Myocyte (in vitro differentiated cells): ENCODE measurements around the gene IRF2. TPM values are rescaled to one million over a fixed set of nuclear protein-coding genes. Genes with fewer than 3 reads are reported as not detected.

ENCODE experiments used
- DNase-seq: peaks from one replicate; pipeline ENCODE4 v3.0.0-alpha.2; 2012; ENCODE audit warnings: low read depth
- total RNA-seq: library from RNA; depleted of rRNA; stranded (reverse); fragments of >200 nt; gene quantifications from 2 replicates; pipeline ENCODE4 v1.2.3, GENCODE V29; 2014

IRF2 gene
- total RNA-seq, 1 donor from 2014 or later, result 19.1 TPM

DNA sequence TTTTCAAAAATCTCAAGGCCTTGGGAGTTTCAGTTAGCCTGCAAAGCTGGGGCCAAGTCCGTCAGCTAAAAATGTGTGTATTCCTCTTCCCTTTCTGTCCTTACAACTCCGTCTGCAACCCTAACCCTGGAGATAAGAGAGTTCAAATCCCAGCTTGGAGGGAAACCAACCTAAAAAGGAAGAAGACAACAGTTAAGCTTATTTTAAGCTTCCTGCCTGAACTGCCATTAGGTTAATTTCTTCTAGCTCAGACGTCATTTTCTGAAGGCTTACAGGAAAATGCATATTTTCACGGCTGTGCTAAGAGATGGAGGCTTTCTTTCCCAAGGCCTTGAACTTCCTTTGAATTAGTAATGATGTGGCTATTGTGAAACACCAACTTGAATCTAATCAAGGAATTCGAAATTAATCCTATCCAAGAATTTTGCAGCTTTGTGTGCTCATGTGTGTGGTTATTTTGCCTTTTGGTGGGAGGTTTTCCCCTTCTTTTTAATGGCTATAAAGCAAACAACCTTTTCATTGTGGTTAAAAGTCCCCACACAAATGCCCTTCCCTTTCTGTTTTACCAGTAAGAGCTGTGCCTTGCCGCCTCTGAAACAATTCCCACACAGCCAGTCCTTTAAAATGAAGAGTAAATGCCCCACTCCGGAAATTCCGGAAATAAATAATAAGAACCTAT is 103.5 kb downstream of the IRF2 start:
- no peak for DNase-seq

DNA sequence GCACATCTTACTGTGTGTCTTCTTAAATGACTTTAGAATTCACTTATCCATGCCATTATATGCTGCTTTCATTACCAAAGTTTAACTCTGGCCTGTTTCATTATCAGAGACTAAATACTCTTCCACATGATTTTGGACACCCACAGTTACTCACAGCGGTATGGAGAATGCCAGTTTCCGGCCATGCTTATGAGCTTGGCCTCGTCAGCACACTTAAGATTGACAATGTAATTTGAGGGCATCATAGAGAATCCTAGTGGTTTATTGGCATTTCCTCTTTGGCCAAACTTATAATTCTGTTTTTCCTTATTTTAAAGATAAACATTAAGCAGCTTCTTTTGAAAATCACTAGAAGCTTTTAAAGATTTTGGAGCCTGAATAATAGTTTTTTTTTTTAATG is 104.5 kb downstream of the IRF2 start:
- DNase-seq, result no peak

DNA sequence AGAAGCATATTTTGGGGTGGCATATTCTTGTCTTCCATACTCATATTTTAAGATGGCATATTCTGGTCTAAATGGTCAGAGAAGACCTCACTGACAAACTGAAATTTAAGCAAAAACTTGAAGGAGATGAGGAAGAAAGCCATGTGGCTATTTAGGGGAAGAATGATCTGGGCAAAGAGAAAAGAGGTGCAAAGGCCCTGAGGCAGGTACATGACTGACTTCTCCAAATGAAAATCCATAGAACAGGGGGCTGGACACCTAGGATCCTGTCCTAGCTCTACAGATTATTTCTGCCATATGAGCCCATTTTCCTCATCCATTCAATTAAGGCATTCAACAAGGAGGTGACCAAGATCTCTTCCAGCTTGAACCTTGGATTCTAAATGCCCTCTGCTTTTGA is 105.6 kb downstream of the IRF2 start:
- DNase-seq, result no peak

DNA sequence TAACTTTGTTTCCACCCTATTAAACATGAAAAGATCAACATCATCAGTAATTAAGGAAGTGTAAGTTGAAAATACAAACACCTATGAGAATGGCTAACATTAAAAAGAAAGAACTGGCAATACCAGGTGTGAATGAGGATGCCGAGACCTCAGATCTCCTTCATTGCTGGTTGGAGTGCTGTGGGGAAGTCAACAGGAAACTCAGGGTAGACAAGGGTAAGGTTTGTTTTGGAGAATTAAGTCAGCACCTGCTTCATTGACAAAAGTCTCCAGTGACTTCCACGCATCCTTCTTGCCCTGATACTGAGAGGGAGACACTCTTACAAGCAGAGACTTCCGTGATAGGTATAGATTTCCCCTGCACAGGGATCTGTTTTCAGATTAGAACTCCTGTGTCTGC is 106.1 kb downstream of the IRF2 start:
- DNase-seq, result no peak

DNA sequence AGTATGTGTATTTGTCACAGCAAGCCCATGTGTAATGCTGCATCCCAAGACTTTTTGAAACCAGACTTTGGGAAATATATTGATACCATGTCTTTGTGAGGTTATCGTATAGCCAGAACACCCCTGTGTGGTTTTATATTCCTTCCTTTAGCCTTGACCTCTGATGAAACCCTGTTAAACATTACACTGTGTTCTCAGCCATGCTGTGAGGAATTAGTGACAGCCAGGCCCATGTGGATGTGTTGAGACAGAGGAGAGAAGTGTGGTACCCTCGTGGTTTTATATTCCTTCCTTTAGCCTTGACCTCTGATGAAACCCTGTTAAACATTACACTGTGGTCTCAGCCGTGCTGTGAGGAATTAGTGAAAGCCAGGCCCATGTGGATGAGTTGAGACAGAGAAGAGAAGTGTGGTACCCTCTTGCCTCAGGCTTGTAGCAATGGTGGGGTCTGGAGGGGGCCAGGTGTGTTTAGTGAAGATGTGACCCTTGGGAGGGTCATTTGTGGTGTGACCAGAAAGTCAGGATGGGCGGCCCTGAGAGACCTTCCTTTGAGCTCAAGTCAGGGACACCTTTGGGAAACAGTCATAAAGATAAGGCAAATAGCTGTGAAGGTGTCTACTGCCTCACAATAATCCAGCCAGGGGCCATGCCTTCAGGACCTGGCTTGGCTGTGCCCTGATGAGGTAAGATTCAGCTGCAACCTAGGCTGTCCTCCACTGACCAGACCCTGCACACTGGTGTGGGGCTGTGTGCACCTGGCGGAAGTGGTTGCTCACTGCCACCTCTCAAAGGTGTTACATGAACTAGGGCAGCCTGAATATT is 110.0 kb downstream of the IRF2 start:
- no peak for DNase-seq

DNA sequence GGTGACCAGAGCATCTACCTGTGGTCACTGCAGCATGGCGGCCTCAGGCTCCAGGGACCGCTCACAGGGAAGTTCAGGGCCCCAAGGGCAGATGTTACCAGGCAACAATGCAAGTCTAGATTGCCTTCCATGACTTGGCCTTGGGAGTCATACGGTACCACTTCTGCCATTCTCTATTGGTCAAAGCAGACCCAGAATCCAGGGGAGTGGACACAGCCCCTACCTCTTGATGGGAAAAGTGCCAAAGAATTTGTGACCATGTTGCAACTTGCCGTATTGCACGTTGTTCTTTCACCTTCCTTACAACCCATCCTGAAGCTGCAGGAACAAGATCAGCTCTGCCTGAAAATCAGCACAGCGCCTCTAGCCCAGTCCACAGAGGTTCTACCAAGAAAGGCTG is 111.1 kb downstream of the IRF2 start:
- no peak for DNase-seq

DNA sequence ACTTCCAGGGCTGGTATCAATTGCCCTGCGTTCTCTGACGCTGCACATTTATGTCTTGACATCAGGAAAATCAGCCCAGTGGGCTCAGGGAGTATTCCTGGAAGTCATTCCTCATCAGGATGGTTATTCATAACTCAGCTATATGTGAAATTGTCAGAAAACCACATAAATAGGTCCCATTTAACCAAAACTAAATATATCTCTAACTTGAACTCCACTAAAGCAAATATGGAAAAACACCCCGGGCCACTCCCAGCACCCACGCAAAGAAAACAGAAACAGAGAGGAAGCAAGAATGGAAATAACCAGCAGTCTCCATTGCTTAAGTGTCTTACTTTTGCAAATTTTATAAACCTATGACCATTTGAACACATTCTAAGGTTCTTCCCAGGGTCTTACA is 112.0 kb downstream of the IRF2 start:
- no peak for DNase-seq

DNA sequence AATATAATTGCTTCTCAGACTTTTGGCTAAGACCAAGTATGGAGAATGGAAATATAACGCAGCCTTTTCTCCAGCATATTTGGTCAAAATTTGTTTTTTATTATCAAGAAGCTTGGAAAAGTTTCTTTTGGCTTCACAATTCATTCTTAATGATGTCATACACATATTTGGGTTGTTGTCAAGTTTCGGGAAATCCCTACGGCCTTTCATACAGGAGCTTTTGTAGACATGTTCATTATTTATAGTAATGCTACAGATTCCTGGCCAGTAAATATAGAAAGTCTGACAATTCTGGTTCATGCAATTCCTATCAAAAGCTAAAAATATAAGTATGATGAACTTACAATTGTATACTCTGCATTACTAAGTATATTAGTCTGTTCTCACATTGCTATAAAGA is 112.9 kb downstream of the IRF2 start:
- no peak for DNase-seq

DNA sequence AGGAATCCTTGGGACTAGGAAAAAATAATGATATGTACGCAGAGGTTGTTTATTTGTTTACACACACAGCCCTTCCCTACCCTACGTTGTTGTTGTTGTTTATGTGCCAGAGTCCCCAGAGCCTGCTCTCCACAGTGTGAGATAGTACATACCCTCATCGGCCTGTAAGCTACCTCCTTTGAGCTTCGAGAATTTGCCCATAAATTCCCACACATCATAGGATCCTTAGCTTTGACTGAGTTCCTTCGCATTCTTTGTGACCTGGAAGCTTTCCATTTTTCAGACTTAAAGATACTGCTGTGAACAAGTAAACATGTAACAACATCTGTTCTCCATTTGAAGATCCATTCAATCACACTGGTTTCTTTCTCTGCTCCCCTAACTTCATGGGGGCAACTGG is 114.5 kb downstream of the IRF2 start:
- no peak for DNase-seq

DNA sequence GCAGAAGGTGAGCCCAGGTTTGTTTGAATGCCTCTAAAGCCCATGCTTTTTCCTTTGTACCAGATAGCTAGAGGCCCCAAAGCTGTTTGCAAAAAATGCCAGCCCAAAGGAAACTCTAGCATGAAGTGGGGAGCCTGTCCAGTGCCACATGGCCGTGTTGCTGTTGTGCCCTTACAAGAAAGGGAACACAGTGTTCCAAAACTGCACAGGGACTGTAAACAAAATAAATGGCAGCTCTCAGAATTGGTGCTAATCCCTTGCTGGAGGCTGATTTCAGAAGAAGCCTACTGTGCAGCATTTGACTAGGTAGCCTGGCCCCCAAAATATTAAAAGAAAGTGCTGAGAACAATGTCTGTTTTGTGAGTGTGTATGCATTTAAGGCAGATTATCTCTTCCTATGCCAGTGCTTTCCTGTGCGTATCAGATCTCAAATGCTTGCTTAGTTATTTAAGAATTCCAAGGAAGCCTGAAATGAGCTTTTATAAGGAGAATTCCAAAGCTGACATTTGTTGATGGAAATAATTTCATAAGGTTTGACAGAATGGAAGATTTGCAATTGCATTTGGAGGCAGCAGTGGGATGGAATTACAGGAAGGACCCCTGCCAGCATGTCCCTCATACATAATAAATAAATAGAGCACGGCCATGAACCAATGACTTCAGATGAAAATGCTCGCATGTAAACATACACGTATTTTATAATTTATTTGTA is 115.7 kb downstream of the IRF2 start:
- no peak for DNase-seq

DNA sequence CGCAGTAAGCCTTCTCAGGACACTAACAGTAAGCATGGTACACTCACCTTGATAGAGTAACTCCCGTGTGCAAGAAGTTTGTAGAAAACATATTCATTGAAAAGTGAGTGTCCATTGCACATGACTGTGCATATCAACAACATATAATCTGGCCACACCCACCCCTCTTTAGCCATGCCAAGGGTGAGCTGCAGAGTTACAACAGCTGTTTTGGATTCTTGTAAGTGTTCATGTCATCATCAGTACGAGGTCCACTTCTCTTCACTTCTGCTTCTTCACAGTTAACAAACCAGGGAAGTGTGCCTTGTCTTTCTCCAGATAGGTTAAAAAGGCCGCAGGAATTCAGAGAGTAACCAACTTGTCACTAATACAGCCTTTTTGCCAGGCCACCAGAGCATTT is 116.6 kb downstream of the IRF2 start:
- no peak for DNase-seq

DNA sequence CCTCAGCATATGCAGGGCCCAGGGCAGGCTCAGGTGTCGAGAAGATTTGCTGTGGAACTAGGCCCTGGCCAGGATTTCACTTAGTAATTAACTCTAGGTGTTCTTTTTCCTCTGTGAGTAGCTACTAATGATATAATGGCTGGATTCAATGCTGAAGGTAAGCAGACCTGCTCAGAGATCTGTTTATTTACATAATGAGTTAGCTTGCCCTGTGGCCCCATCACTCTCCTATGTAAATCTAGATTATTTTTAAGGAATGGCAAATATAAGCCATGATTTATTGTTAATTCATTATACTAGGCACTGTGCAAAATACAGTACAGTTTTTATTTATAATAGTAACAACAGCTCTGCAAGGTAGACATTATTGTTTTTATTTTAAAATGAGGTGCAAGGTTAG is 117.2 kb downstream of the IRF2 start:
- DNase-seq, result no peak

DNA sequence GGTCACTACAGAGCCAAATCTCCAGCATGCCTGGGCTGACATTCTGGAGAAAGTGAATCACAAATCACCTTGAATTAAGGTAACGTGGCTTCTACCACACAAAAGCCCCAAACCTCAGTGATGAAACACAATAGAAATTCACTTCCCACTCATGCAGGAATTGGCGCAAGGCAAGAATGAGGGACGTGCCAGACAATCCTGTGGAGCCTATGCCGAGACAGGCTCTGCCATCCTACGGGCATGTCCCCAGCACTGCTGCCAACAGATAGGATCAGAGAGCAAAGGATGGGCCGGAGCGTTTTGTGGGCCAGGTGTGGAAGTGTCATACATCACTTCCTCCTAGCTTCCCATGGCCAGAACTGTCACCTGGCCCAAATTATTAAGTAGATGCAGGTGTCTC is 118.0 kb downstream of the IRF2 start:
- no peak for DNase-seq

DNA sequence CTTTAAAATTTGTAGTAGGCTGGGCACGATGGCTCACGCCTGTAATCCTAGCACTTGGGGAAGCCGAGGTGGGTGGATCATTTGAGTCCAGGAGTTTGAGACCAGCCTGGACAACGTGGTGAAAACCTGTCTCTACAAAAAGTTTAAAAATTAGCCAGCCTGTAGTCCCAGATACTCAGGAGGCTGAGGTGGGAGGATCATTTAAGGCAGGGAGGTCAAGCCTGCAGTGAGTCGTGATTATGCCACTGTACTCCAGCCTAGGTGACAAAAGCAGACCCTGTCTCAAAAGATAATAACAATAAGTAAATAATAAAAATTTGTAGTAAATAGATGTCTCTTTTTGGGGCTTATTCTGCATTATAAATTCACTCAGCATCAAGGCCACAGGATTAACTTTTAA is 118.5 kb downstream of the IRF2 start:
- DNase-seq, result no peak

DNA sequence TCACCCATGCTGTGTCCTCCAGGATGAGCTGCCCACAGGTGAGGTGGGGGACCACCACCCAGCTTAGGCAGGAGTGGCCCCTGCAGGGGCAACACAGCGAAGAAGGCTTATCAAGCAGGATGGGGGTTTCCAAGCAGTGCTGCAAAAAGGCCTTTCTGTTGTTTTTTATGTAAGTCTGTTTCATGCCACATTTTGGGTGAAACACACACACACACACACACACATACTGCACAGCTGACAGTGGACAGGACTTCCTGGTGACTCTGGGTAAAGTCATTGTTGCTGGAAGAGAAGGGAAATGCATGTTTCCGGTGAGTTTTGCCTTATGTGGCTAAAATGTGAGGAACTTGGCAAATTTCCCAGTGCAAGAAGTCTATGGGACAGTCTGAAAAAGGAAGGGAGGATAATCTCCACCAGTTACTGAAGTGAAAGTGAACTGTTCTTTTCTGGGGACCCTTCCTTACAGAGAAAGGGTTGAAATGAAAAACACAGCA is 119.2 kb downstream of the IRF2 start:
- DNase-seq, result peak; percentile 79

DNA sequence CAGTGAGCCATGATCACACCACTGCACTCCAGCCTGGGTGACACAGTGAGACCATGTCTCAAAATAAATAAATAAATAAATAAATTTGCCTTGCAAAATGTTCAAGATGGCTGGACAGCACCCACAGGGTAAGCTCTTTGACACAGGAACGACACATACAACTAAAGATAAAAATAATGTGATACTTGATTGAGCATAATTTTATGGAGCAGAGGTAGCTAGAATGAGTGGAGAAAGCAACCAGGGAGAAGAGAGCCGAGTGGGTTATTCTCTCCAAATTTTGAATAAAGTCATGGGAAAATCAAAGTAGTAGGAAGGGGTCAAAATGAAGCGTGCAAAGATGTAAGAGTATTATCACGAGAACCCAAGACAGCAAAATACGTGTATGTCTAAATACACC is 121.5 kb downstream of the IRF2 start:
- DNase-seq, result no peak

DNA sequence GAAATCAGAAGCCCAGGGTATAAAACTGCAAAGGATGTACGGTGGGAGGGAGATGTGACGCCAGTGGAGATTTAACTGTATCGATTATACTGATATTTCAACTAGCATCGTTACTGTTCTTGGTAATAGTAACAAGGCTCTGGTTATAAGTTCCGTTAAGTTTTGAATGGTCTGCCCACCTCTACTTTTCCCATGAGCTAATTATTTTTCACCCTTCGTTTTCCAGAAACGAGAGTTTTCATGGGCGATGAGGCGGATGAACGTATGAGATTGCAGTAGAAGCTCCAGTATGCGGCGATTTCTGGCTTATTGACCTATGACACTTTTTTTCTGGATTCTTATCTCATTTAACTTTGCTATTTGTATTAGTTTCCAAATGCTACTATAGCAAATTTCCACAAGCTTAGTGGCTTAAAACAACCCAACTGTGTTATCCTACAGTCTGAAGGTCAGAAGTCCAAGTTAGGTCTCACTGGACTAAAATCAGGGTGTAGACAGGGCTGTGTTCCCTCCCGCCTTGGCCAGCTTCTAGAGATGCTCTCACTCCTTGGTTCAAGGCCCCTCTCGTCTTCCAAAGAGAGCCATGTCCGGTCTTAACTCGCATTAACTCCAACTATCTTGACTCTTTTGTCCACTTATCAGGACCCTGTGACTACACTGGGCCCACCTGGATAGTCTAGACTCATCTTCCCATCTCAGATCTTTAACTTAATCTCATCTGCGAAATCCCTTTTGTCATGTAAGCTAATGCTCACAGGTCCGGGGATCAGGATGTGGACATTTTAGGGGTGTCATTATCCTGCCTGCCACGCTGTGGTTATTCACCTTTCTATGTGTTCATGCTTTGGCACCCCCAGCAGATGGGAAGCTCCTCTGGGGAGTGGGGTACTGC is 122.5 kb downstream of the IRF2 start:
- DNase-seq, result no peak

DNA sequence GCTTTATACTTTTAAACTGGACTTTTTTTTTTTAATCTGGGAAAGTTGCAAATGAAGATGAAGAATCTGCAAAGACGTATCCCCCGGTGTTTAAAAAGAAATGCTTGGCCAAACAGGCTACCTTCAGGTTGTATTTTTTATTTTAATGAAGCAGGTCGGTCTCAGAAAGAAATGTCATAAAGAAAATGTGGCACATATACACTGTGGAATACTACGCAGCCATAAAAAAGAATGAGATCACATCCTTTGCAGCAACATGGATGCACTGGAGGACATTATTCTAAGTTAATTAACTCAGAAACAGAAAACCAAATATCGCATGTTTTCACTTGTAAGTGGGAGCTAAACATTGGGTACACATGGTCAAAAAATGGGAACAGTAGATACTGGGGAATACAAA is 123.4 kb downstream of the IRF2 start:
- DNase-seq, result no peak

DNA sequence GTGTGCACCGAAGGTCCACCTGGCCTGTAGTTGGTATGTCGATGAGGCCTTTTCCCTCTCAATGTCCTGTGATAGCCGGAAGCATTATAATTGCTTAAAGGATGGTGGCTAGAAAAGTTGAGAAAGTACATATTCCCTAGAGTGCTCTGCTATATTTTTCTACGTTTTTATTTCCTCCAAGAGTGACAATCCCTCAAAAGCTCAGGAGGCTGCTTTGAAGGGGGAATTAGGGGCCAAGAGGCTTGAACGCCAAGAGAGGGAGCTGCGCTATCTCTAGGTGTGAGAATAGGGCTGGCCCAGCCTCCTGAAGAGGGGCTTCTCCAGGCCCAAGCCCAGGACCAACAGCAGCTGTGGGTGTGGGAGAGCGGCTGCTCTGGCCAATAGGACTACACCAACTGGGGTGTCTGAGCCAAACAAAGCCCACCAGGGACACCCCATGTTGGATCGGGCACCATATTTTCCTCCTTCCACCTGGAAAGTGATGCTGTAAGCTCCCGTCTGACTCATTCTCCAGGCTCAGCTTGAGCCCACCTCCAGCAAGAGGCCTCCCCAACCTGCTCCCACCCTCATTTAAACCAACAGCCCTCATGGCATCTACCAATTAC is 124.0 kb downstream of the IRF2 start:
- DNase-seq, result no peak

DNA sequence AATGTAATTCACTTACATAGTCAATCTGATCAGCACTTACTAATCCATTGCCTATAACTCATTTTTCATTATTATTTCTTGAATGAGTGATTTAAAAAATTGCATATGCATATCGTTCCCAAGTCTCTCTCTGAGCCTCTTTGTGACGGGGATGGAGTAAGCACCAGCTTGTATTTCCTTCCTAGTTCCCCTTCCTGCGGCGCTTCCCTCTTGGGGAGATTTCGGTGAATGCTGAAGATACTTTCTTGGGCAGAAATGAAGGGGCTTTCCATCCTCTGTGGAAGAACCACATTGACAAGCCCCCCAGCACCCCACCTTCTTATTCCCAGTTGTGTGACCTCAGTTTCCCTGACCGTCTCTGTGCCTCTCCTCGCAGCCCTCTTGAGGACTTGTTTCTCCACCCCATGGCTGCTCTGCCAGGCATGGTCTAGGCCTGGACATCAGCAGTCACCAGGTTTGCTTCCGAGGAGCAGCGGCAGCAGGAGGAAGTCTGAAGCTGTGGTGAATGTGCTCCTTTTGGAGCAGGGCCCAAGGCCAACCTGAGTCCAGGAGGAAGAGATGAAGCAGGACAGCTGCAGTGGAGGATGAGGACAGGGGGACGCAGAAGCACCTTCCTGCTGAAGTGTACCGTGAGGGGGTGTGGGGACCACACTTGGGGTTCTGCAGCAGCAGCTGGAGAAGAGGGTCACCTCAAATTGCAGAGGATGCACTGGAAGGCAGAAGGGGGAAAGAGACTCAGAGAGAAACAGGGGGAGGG is 124.9 kb downstream of the IRF2 start:
- DNase-seq, result no peak
